CD8-positive, alpha-beta memory T cell (primary cell): ENCODE data around the gene ANKAR. TPM values are rescaled to one million over a fixed set of nuclear protein-coding genes. Genes with fewer than 3 reads are reported as not detected.

Source experiments
- CTCF ChIA-PET: fragments of 350-600 bp; sonication (Branson Sonifier 250); formaldehyde crosslinking; loops from one replicate; lab custom pipeline; 2021; ENCODE audit warnings: antibody characterized with exemption; lab: Charles Lee
- POLR2A ChIA-PET: fragments of 350-600 bp; sonication (Branson Sonifier 250); formaldehyde crosslinking; loops from one replicate; lab custom pipeline; 2021; ENCODE audit warnings: antibody characterized with exemption; lab: Charles Lee
- DNase-seq, 5 donors: peaks; one replicate each; pipeline versions ENCODE4 v3.0.0 to v3.0.0-alpha.2; 2020 to 2022; ENCODE audit warnings: mixed read lengths in 1 of 5
- H3K27ac ChIP-seq: one replicate; pipeline ENCODE4 v1.7.0; 2013; ENCODE audit warnings: low read depth, mild to moderate bottlenecking, low read length, moderate library complexity
- H3K27me3 ChIP-seq: 2 replicates; pipeline ENCODE4 v1.7.0; 2013; ENCODE audit warnings: low read length, mild to moderate bottlenecking; ENCODE audit not compliant: insufficient read depth, poor library complexity, severe bottlenecking
- H3K36me3 ChIP-seq: 2 replicates; pipeline ENCODE4 v1.7.0; 2013; ENCODE audit warnings: mild to moderate bottlenecking, low read length, moderate library complexity; ENCODE audit not compliant: insufficient read depth
- H3K4me1 ChIP-seq: 2 replicates; pipeline ENCODE4 v1.7.0; 2013; ENCODE audit warnings: mild to moderate bottlenecking, low read length, moderate library complexity; ENCODE audit not compliant: insufficient read depth
- H3K4me3 ChIP-seq: 2 replicates; pipeline ENCODE4 v1.7.0; 2013; ENCODE audit warnings: mild to moderate bottlenecking, low read length
- H3K9me3 ChIP-seq: 2 replicates; pipeline ENCODE4 v1.7.0; 2013; ENCODE audit warnings: mild to moderate bottlenecking, low read length
- H3K27ac Mint-ChIP-seq, 8 donors: one replicate each; pipeline ENCODE4 v1.8.0; 2020 to 2021; ENCODE audit warnings: mixed read lengths in 8 of 8, mild to moderate bottlenecking in 6 of 8, inconsistent platforms in 3 of 8, moderate library complexity in 3 of 8
- H3K27me3 Mint-ChIP-seq, 2 donors: one replicate each; pipeline ENCODE4 v1.8.0; 2020 to 2021; ENCODE audit warnings: mixed read lengths in 2 of 2, mild to moderate bottlenecking in 1 of 2, moderate library complexity in 1 of 2
- H3K36me3 Mint-ChIP-seq, 3 donors: one replicate each; pipeline ENCODE4 v1.8.0; 2020 to 2021; ENCODE audit warnings: mixed read lengths in 3 of 3, inconsistent platforms in 1 of 3, mild to moderate bottlenecking in 1 of 3
- H3K4me1 Mint-ChIP-seq, 3 donors: one replicate each; pipeline ENCODE4 v1.8.0; 2020 to 2021; ENCODE audit warnings: mixed read lengths in 3 of 3, inconsistent platforms in 1 of 3, mild to moderate bottlenecking in 1 of 3
- H3K4me3 Mint-ChIP-seq, 7 donors: one replicate each; pipeline ENCODE4 v1.8.0; 2020 to 2021; ENCODE audit warnings: mixed read lengths in 7 of 7, mild to moderate bottlenecking in 6 of 7, moderate library complexity in 4 of 7, inconsistent platforms in 2 of 7
- H3K9me3 Mint-ChIP-seq, 5 donors: one replicate each; pipeline ENCODE4 v1.8.0; 2020 to 2022; ENCODE audit warnings: mixed read lengths in 5 of 5, mild to moderate bottlenecking in 3 of 5, moderate library complexity in 2 of 5, inconsistent platforms in 1 of 5
- polyA plus RNA-seq: library from polyadenylated mRNA; unstranded; fragments of 300-500 nt; fragmentation: Illumina TruSeq; gene quantifications from one replicate; pipeline ENCODE4 v1.2.3, GENCODE V29; 2021
- total RNA-seq, 2 experiments: library from RNA; stranded (reverse); gene quantifications; one replicate each; pipeline ENCODE4 v1.2.3, GENCODE V29; 2021

ANKAR gene
- total and polyA plus RNA-seq, 3 experiments from 2014 or later: 3.2 to 4.5 (median 3.3) TPM

GRCh38 chr2:189635353-189635752, 39.1 kb upstream of the ANKAR start:
- Mint-ChIP-seq H3K9me3 (no peaks in the 10 kb centered on the region), H3K36me3 (peaks cover 0 to 2% (median 0%) of the 10 kb centered on the region in 3 donors), H3K4me3 (no peak overlapping the region), H3K27me3 (no peaks in the 10 kb centered on the region), H3K4me1 (peaks cover 0 to 5% (median 4%) of the 10 kb centered on the region in 3 donors), H3K27ac (no peak overlapping the region)
- no peak overlapping the region for H3K27ac ChIP-seq
- no peak for DNase-seq
- POLR2A ChIA-PET: no interaction called here
- H3K36me3 ChIP-seq: no peaks in the 10 kb centered on the region
- no peaks in the 10 kb centered on the region for H3K4me1 ChIP-seq
- H3K27me3 ChIP-seq: no peaks in the 10 kb centered on the region
- H3K9me3 ChIP-seq: no peaks in the 10 kb centered on the region
- H3K4me3 ChIP-seq: no peak overlapping the region
- CTCF ChIA-PET: interaction anchor here (0.8 to 1.1 kb wide), 2 partner anchors 9 to 55 kb away, joined by 3 read pairs; partner anchors contain the start of gene SLC40A1

- CTCF ChIA-PET: no interaction called here
- peaks cover 0 to 4% (median 0%) of the 10 kb centered on the region in 3 donors for H3K36me3 Mint-ChIP-seq
- no peak overlapping the region for H3K4me3 ChIP-seq
- DNase-seq: no peak
- no peaks in the 10 kb centered on the region for H3K9me3 ChIP-seq
- POLR2A ChIA-PET: no interaction called here
- H3K4me1 ChIP-seq: no peaks in the 10 kb centered on the region
- peaks cover 0 to 5% (median 4%) of the 10 kb centered on the region in 3 donors for H3K4me1 Mint-ChIP-seq
- H3K36me3 ChIP-seq: no peaks in the 10 kb centered on the region
- H3K27me3 ChIP-seq: no peaks in the 10 kb centered on the region
- no peak overlapping the region for H3K27ac ChIP-seq
- no peaks in the 10 kb centered on the region for H3K9me3 Mint-ChIP-seq
- no peak overlapping the region for H3K4me3 Mint-ChIP-seq
- H3K27me3 Mint-ChIP-seq: peaks cover 0 to 3% of the 10 kb centered on the region in 2 donors
- peak overlapping the region in 1 of 8 donors; percentile 25 for H3K27ac Mint-ChIP-seq
Observed at GRCh38 chr2:189638301-189639006, 36.0 kb upstream of the ANKAR start.

- Histone ChIP-seq H3K27me3 (no peaks in the 10 kb centered on the region), H3K27ac (no peak overlapping the region), H3K9me3 (no peaks in the 10 kb centered on the region), H3K4me1 (no peaks in the 10 kb centered on the region), H3K4me3 (no peak overlapping the region), H3K36me3 (no peaks in the 10 kb centered on the region)
- Mint-ChIP-seq H3K27me3 (peaks cover 0 to 3% of the 10 kb centered on the region in 2 donors), H3K36me3 (peaks cover 0 to 4% (median 0%) of the 10 kb centered on the region in 3 donors), H3K9me3 (no peaks in the 10 kb centered on the region), H3K4me3 (no peak overlapping the region), H3K4me1 (peaks cover 0 to 5% (median 4%) of the 10 kb centered on the region in 3 donors), H3K27ac (no peak overlapping the region)
- no peak for DNase-seq
- ChIA-PET POLR2A (no interaction called here), CTCF (no interaction called here)
Observed at GRCh38 chr2:189639007-189639609, 35.4 kb upstream of the ANKAR start.

GRCh38 chr2:189641002-189641401, 33.5 kb upstream of the ANKAR start:
- no peaks in the 10 kb centered on the region for H3K9me3 Mint-ChIP-seq
- no peaks in the 10 kb centered on the region for H3K9me3 ChIP-seq
- H3K4me3 ChIP-seq: no peak overlapping the region
- H3K27ac Mint-ChIP-seq: peak overlapping the region in 1 of 8 donors; percentile 15
- H3K4me1 ChIP-seq: no peaks in the 10 kb centered on the region
- H3K4me3 Mint-ChIP-seq: no peak overlapping the region
- no peak for DNase-seq
- peaks cover 0 to 5% (median 4%) of the 10 kb centered on the region in 3 donors for H3K4me1 Mint-ChIP-seq
- H3K36me3 ChIP-seq: no peaks in the 10 kb centered on the region
- peaks cover 0 to 4% (median 0%) of the 10 kb centered on the region in 3 donors for H3K36me3 Mint-ChIP-seq
- CTCF ChIA-PET: interaction anchor here (1.2 kb wide), 1 partner anchor 20 kb away, joined by 3 read pairs; no protein-coding TSS in a partner anchor
- H3K27me3 Mint-ChIP-seq: peaks cover 0 to 3% of the 10 kb centered on the region in 2 donors
- POLR2A ChIA-PET: no interaction called here
- no peaks in the 10 kb centered on the region for H3K27me3 ChIP-seq
- H3K27ac ChIP-seq: no peak overlapping the region

- Mint-ChIP-seq H3K4me1 (peaks cover 0 to 5% (median 4%) of the 10 kb centered on the region in 3 donors), H3K36me3 (peaks cover 0 to 4% (median 0%) of the 10 kb centered on the region in 3 donors), H3K9me3 (no peaks in the 10 kb centered on the region), H3K27ac (no peak overlapping the region), H3K27me3 (peaks cover 0 to 3% of the 10 kb centered on the region in 2 donors), H3K4me3 (no peak overlapping the region)
- no peaks in the 10 kb centered on the region for H3K36me3 ChIP-seq
- H3K9me3 ChIP-seq: no peaks in the 10 kb centered on the region
- no peaks in the 10 kb centered on the region for H3K4me1 ChIP-seq
- H3K27me3 ChIP-seq: no peaks in the 10 kb centered on the region
- no peak overlapping the region for H3K4me3 ChIP-seq
- POLR2A ChIA-PET: no interaction called here
- H3K27ac ChIP-seq: no peak overlapping the region
- CTCF ChIA-PET: interaction anchor here (1.2 kb wide), 1 partner anchor 19 kb away, joined by 3 read pairs; no protein-coding TSS in a partner anchor
- DNase-seq: no peak
Observed at GRCh38 chr2:189641590-189641989, 32.9 kb upstream of the ANKAR start.

- H3K36me3 ChIP-seq: no peaks in the 10 kb centered on the region
- POLR2A ChIA-PET: no interaction called here
Observed at GRCh38 chr2:189646521-189646920, 27.9 kb upstream of the ANKAR start.

GRCh38 chr2:189648846-189649509, 25.5 kb upstream of the ANKAR start:
- H3K9me3 Mint-ChIP-seq: peaks cover 0 to 1% (median 0%) of the 10 kb centered on the region in 5 donors
- Histone ChIP-seq H3K27ac (no peak overlapping the region), H3K4me1 (no peaks in the 10 kb centered on the region), H3K9me3 (no peaks in the 10 kb centered on the region), H3K4me3 (no peak overlapping the region), H3K36me3 (no peaks in the 10 kb centered on the region), H3K27me3 (no peaks in the 10 kb centered on the region)
- POLR2A ChIA-PET: no interaction called here
- H3K27ac Mint-ChIP-seq: no peak overlapping the region
- DNase-seq: no peak
- H3K4me3 Mint-ChIP-seq: no peak overlapping the region
- peaks cover 0 to 1% of the 10 kb centered on the region in 2 donors for H3K27me3 Mint-ChIP-seq
- H3K36me3 Mint-ChIP-seq: peaks cover 0 to 7% (median 0%) of the 10 kb centered on the region in 3 donors
- H3K4me1 Mint-ChIP-seq: no peaks in the 10 kb centered on the region
- CTCF ChIA-PET: no interaction called here

More at GRCh38 chr2:189646521-189646920, 27.9 kb upstream of the ANKAR start:
- Mint-ChIP-seq H3K27me3 (peaks cover 0 to 5% of the 10 kb centered on the region in 2 donors), H3K27ac (no peak overlapping the region), H3K4me1 (no peaks in the 10 kb centered on the region), H3K36me3 (no peaks in the 10 kb centered on the region), H3K4me3 (no peak overlapping the region), H3K9me3 (no peaks in the 10 kb centered on the region)
- Histone ChIP-seq H3K27me3 (no peaks in the 10 kb centered on the region), H3K9me3 (no peaks in the 10 kb centered on the region), H3K4me1 (no peaks in the 10 kb centered on the region), H3K27ac (no peak overlapping the region), H3K4me3 (no peak overlapping the region)
- CTCF ChIA-PET: no interaction called here
- DNase-seq: no peak
